GM23248 (cell line): ENCODE measurements around the gene FBXO44.

Experiments
- EZH2 ChIP-seq: fragments of 200-600 bp; sonication (generic); IDR thresholded peaks from 2 replicates; pipeline ENCODE4 v1.6.1; 2018; ENCODE audit warnings: antibody characterized with exemption, mild to moderate bottlenecking; ENCODE audit not compliant: insufficient read depth, poor library complexity, severe bottlenecking
- EZH2phosphoT487 ChIP-seq: fragments of 200-600 bp; sonication (generic); IDR thresholded peaks from 2 replicates; pipeline ENCODE4 v1.6.1; 2018; ENCODE audit warnings: antibody characterized with exemption, moderate library complexity, mild to moderate bottlenecking, low read depth; ENCODE audit not compliant: insufficient read depth

- TF ChIP-seq EZH2, result no peak
- no peak for TF ChIP-seq EZH2phosphoT487
Measured at GRCh38 chr1:11711490-11711889, 56.8 kb downstream of the FBXO44 start.
